Astrocyte (in vitro differentiated cells and primary cell): ENCODE data around the gene BSN. TPM values are rescaled to one million over a fixed set of nuclear protein-coding genes. Genes with fewer than 3 reads are reported as not detected.

Experiments
- DNase-seq: peaks from one replicate; pipeline ENCODE4 v3.0.0-alpha.2; 2010; ENCODE audit warnings: low read depth
- FAIRE-seq: peaks from 2 replicates; lab custom pipeline; 2011; peaks lifted over from hg19 to GRCh38; lab: Jason Lieb, UNC
- H2AFZ ChIP-seq: 2 replicates; pipeline ENCODE4 v1.6.0; 2012; ENCODE audit warnings: low read depth, low read length, inconsistent platforms
- H3K27ac ChIP-seq: 2 replicates; pipeline ENCODE4 v1.5.1; 2011; ENCODE audit warnings: low read depth, low read length, inconsistent platforms
- H3K27me3 ChIP-seq: 2 replicates; pipeline ENCODE4 v1.6.0; 2011; ENCODE audit warnings: low read length, inconsistent platforms; ENCODE audit not compliant: insufficient read depth
- H3K36me3 ChIP-seq: 2 replicates; pipeline ENCODE4 v1.5.1; 2011; ENCODE audit warnings: low read length, inconsistent platforms; ENCODE audit not compliant: insufficient read depth
- H3K4me1 ChIP-seq: 2 replicates; pipeline ENCODE4 v1.5.1; 2011; ENCODE audit warnings: low read length, inconsistent platforms; ENCODE audit not compliant: insufficient read depth
- H3K4me2 ChIP-seq: 2 replicates; pipeline ENCODE4 v1.6.0; 2012; ENCODE audit warnings: low read length, inconsistent platforms
- H3K4me3 ChIP-seq: 2 replicates; pipeline ENCODE4 v1.5.1; 2011; ENCODE audit warnings: low read depth, mild to moderate bottlenecking, low read length, inconsistent platforms; ENCODE audit not compliant: insufficient read depth
- H3K79me2 ChIP-seq: 2 replicates; pipeline ENCODE4 v1.6.0; 2012; ENCODE audit warnings: mild to moderate bottlenecking, low read length, inconsistent platforms; ENCODE audit not compliant: insufficient read depth
- H3K9ac ChIP-seq: 2 replicates; pipeline ENCODE4 v1.6.0; 2012; ENCODE audit warnings: mild to moderate bottlenecking, low read length, inconsistent platforms
- H3K9me3 ChIP-seq: 2 replicates; pipeline ENCODE4 v1.5.1; 2012; ENCODE audit warnings: low read depth, mild to moderate bottlenecking, low read length, inconsistent platforms; ENCODE audit not compliant: insufficient read depth
- H4K20me1 ChIP-seq: 2 replicates; pipeline ENCODE4 v1.6.0; 2012; ENCODE audit warnings: low read length, inconsistent platforms; ENCODE audit not compliant: insufficient read depth
- H3K27ac Mint-ChIP-seq: one replicate; pipeline ENCODE4 v1.8.0; 2021; ENCODE audit warnings: mild to moderate bottlenecking, mixed read lengths; ENCODE audit not compliant: unreplicated experiment
- H3K27me3 Mint-ChIP-seq: one replicate; pipeline ENCODE4 v1.8.0; 2021; ENCODE audit warnings: low read depth, mixed read lengths; ENCODE audit not compliant: unreplicated experiment
- H3K36me3 Mint-ChIP-seq: one replicate; pipeline ENCODE4 v1.8.0; 2021; ENCODE audit warnings: low read depth, mixed read lengths; ENCODE audit not compliant: unreplicated experiment
- H3K4me1 Mint-ChIP-seq: one replicate; pipeline ENCODE4 v1.8.0; 2021; ENCODE audit warnings: low read depth, mixed read lengths; ENCODE audit not compliant: unreplicated experiment
- H3K4me3 Mint-ChIP-seq: one replicate; pipeline ENCODE4 v1.8.0; 2021; ENCODE audit warnings: mild to moderate bottlenecking, moderate library complexity, mixed read lengths; ENCODE audit not compliant: unreplicated experiment
- H3K9me3 Mint-ChIP-seq: one replicate; pipeline ENCODE4 v1.8.0; 2021; ENCODE audit warnings: mild to moderate bottlenecking, mixed read lengths; ENCODE audit not compliant: unreplicated experiment
- CTCF ChIP-seq: IDR thresholded peaks from 2 replicates; pipeline ENCODE4 v1.5.1; 2011; ENCODE audit warnings: low read depth, mild to moderate bottlenecking, inconsistent platforms, low read length, moderate library complexity; ENCODE audit not compliant: insufficient read depth
- EZH2 ChIP-seq: IDR thresholded peaks from 2 replicates; pipeline ENCODE4 v1.6.1; 2012; ENCODE audit warnings: mild to moderate bottlenecking, low read length, inconsistent platforms; ENCODE audit not compliant: insufficient read depth
- total RNA-seq: library from RNA; stranded (reverse); gene quantifications from 2 replicates; pipeline ENCODE4 v1.2.1, GENCODE V29; 2021

Gene BSN
- total RNA-seq, 1 donor from 2014 or later, result 0.86 TPM

DNA sequence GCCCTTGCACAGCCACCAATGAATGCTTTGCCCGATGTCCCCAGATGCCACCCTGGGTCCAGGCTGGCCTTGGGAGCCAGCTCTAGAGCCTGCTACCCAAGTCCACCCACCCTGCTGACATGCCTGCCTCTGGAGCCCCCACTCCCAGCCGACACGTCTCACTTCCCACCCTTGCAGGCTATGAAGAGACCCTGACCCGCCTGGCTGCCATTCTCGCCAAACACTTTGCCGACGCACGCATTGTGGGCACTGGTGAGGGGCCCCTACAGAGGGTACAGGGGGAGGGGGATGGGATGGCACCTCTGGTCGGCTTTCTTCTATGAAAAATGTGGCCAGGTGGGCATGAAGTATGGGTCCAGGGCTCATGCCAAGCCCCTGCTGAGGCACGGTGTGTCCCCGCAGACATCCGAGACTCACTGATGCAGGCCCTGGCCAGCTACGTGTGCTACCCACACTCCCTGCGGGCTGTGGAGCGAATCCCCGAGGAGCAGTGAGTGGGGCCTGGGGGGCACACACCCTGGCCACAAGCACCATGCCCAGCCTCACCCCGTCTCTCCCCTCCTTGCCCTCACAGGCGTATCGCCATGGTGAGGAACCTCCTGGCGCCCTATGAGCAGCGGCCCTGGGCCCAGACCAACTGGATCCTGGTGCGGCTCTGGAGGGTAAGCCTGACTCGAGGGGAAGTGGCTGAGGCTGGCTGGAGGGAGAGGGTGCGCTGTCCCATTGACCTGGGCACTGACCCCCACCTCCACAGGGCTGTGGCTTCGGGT lies 159.2 kb downstream of the BSN start:
- H3K27ac Mint-ChIP-seq, result no peak overlapping the region
- H4K20me1 ChIP-seq, result peaks cover 21% of the 10 kb centered on the region
- no peaks in the 10 kb centered on the region for H3K27me3 Mint-ChIP-seq
- H3K4me2 ChIP-seq, result no peak overlapping the region
- FAIRE-seq (no peak), DNase-seq (no peak)
- no peaks in the 10 kb centered on the region for H3K36me3 ChIP-seq
- no peaks in the 10 kb centered on the region for H3K27me3 ChIP-seq
- peaks cover 2% of the 10 kb centered on the region for H3K4me1 ChIP-seq
- no peak overlapping the region for H3K4me3 ChIP-seq
- H3K9me3 ChIP-seq, result no peaks in the 10 kb centered on the region
- peaks cover 11% of the 10 kb centered on the region for H3K36me3 Mint-ChIP-seq
- TF ChIP-seq CTCF (no peak), EZH2 (no peak)
- no peak overlapping the region for H3K27ac ChIP-seq
- H2AFZ ChIP-seq, result no peak overlapping the region
- peaks cover under 1% of the 10 kb centered on the region for H3K4me1 Mint-ChIP-seq
- H3K9ac ChIP-seq, result no peak overlapping the region
- H3K4me3 Mint-ChIP-seq, result no peak overlapping the region
- H3K79me2 ChIP-seq, result no peaks in the 10 kb centered on the region
- peaks cover under 1% of the 10 kb centered on the region for H3K9me3 Mint-ChIP-seq

- Histone ChIP-seq H3K4me3 (no peak overlapping the region), H3K27me3 (no peaks in the 10 kb centered on the region), H2AFZ (no peak overlapping the region), H3K79me2 (no peaks in the 10 kb centered on the region), H3K9ac (no peak overlapping the region), H3K4me2 (no peak overlapping the region), H3K27ac (no peak overlapping the region), H3K36me3 (no peaks in the 10 kb centered on the region), H4K20me1 (peaks cover 28% of the 10 kb centered on the region), H3K4me1 (peaks cover 12% of the 10 kb centered on the region), H3K9me3 (no peaks in the 10 kb centered on the region)
- Mint-ChIP-seq H3K27ac (no peak overlapping the region), H3K27me3 (no peaks in the 10 kb centered on the region), H3K36me3 (peaks cover 9% of the 10 kb centered on the region), H3K4me3 (no peak overlapping the region), H3K4me1 (peaks cover 3% of the 10 kb centered on the region), H3K9me3 (peaks cover 3% of the 10 kb centered on the region)
- DNase-seq (no peak), FAIRE-seq (no peak)
- TF ChIP-seq EZH2, result no peak
- no peak for TF ChIP-seq CTCF
Measured at GRCh38 chr3:49714728-49715550, 160.7 kb downstream of the BSN start.
